DOHH2 (cell line): ENCODE measurements around the gene TRAF5.
"Not testable (repeated sequence)": the region's sequence is repeated elsewhere in the genome, so short reads cannot be mapped to it uniquely, and the experiment has no call there.

Source experiments
- H3F3A ChIP-seq: fragments of 200-600 bp; sonication (generic), shearing (Covaris generic); 2 replicates; pipeline ENCODE4 v1.6.0; 2016; ENCODE audit warnings: antibody characterized with exemption, mild to moderate bottlenecking; ENCODE audit not compliant: control insufficient read depth, insufficient read depth
- H3K27ac ChIP-seq: fragments of 200-600 bp; sonication (generic); 2 replicates; pipeline ENCODE4 v1.5.1; 2014; ENCODE audit warnings: low read depth, mild to moderate bottlenecking, low read length, moderate library complexity
- H3K27me3 ChIP-seq: fragments of 200-600 bp; sonication (generic); 2 replicates; pipeline ENCODE4 v1.6.1; 2014; ENCODE audit warnings: mild to moderate bottlenecking, low read length, mixed read lengths; ENCODE audit not compliant: control insufficient read depth
- H3K36me3 ChIP-seq: fragments of 200-600 bp; sonication (generic); 2 replicates; pipeline ENCODE4 v1.6.1; 2014; ENCODE audit warnings: mild to moderate bottlenecking, low read length, moderate library complexity, mixed read lengths; ENCODE audit not compliant: control insufficient read depth
- H3K4me1 ChIP-seq: fragments of 200-600 bp; sonication (generic); 2 replicates; pipeline ENCODE4 v1.6.1; 2014; ENCODE audit warnings: mild to moderate bottlenecking, low read length, mixed read lengths; ENCODE audit not compliant: control insufficient read depth
- H3K4me2 ChIP-seq: fragments of 200-600 bp; sonication (generic); 2 replicates; pipeline ENCODE4 v1.6.0; 2014; ENCODE audit warnings: mild to moderate bottlenecking, low read length, moderate library complexity
- H3K4me3 ChIP-seq: fragments of 200-600 bp; sonication (generic); 2 replicates; pipeline ENCODE4 v1.5.1; 2014; ENCODE audit warnings: mild to moderate bottlenecking, low read length, mixed read lengths
- H3K79me2 ChIP-seq: fragments of 200-600 bp; sonication (generic); 2 replicates; pipeline ENCODE4 v1.6.1; 2014; ENCODE audit warnings: mild to moderate bottlenecking, low read length, mixed read lengths; ENCODE audit not compliant: control insufficient read depth
- H3K9me2 ChIP-seq: fragments of 200-600 bp; sonication (generic); replicated peaks from 2 replicates; pipeline ENCODE4 v1.6.1; 2014; ENCODE audit warnings: mild to moderate bottlenecking, low read length, mixed read lengths; ENCODE audit not compliant: control insufficient read depth
- H3K9me3 ChIP-seq: fragments of 200-600 bp; sonication (generic); 2 replicates; pipeline ENCODE4 v1.6.1; 2014; ENCODE audit warnings: antibody characterized with exemption, low read length, mixed read lengths; ENCODE audit not compliant: control insufficient read depth, insufficient read depth
- H4K20me1 ChIP-seq: fragments of 200-600 bp; sonication (generic); 2 replicates; pipeline ENCODE4 v1.6.0; 2014; ENCODE audit warnings: low read depth, mild to moderate bottlenecking, antibody characterized with exemption, low read length, moderate library complexity; ENCODE audit not compliant: control insufficient read depth, insufficient read depth
- CTCF ChIP-seq: fragments of 200-600 bp; sonication (generic); IDR thresholded peaks from one replicate; pipeline ENCODE4 v1.5.1; 2014; ENCODE audit warnings: antibody characterized with exemption, mild to moderate bottlenecking, low read depth, low read length; ENCODE audit not compliant: poor library complexity, severe bottlenecking
- EZH2phosphoT487 ChIP-seq: fragments of 200-600 bp; sonication (generic); IDR thresholded peaks from 2 replicates; pipeline ENCODE4 v1.6.1; 2017; ENCODE audit warnings: borderline replicate concordance, mild to moderate bottlenecking, antibody characterized with exemption, low read length, moderate library complexity, mixed read lengths

The TRAF5 gene

DNA sequence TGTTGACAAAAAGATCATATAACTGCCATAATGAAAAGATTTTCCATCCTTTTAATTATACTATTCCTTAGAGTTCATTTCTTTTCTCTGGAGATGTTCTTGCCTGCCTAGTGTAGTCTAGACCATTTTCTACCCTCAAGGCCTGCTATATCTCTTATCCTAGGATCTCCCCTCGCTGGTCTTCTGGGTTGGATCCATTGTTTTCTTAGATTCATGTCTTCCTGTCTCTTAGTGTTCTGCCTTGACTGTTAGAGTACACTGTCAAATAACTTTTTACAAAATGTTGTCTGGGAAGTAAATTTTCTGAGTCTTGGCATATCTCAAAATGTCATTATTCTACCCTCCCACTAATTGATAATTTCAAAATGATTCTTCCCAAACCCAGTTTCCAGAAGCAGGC is 66.6 kb downstream of the TRAF5 start:
- peaks cover 2% of the 10 kb centered on the region; the same call in 1 of the 2 replicates for H3F3A ChIP-seq
- no peak overlapping the region for H3K27ac ChIP-seq
- H3K36me3 ChIP-seq: peaks cover 14% of the 10 kb centered on the region
- no peaks in the 10 kb centered on the region for H3K79me2 ChIP-seq
- no peaks in the 10 kb centered on the region for H3K4me1 ChIP-seq
- H3K4me2 ChIP-seq: no peak overlapping the region
- H3K4me3 ChIP-seq: no peak overlapping the region
- no peaks in the 10 kb centered on the region for H3K9me2 ChIP-seq
- H3K27me3 ChIP-seq: no peaks in the 10 kb centered on the region
- no peak for TF ChIP-seq CTCF
- no peak for TF ChIP-seq EZH2phosphoT487
- no peaks in the 10 kb centered on the region for H4K20me1 ChIP-seq
- H3K9me3 ChIP-seq: no peaks in the 10 kb centered on the region

DNA sequence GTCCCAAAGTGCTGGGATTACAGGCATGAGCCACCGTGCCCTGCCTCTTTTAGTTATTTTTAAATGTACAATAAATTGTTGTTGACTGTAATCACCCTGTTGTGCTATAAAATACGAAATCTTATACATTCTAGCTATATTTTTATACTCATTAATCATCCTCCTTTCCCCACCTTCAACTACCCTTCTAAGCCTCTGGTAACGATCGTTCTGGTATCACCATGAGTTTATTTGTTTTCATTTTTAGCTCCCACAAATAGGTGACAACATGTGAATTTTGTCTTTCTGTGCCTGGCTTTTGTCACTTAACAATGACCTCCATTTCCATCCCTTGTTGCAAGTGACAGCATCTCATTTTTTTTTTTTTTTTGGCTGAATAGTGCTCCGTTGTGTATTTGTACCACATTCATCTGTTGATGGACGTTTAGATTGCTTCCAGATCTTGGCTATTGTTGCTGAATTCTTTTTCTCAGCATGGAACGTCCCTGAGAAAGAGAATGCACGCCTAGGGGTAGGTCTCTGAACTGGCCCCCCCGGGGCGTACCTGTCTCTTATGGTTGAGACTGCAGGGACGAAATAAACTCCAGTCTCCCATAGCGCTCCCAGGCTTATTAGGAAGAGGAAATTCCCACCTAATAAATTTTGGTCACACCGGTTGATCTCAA is 71.8 kb downstream of the TRAF5 start:
- H3K36me3 ChIP-seq, H3K79me2 ChIP-seq, H3K9me3 ChIP-seq, H3K4me3 ChIP-seq, H3K4me2 ChIP-seq, H3F3A ChIP-seq, H3K9me2 ChIP-seq, H3K4me1 ChIP-seq, H3K27ac ChIP-seq, H4K20me1 ChIP-seq, H3K27me3 ChIP-seq: not testable (repeated sequence)

GRCh38 chr1:211399851-211400393 is 73.3 kb downstream of the TRAF5 start:
- H3K4me3 ChIP-seq: not testable (repeated sequence)

GRCh38 chr1:211401751-211402150 is 75.1 kb downstream of the TRAF5 start:
- not testable (repeated sequence) for H3K27ac ChIP-seq, H3F3A ChIP-seq, H3K9me2 ChIP-seq, H3K36me3 ChIP-seq, H3K4me1 ChIP-seq, H3K4me2 ChIP-seq, H4K20me1 ChIP-seq, H3K9me3 ChIP-seq, H3K27me3 ChIP-seq, H3K4me3 ChIP-seq, H3K79me2 ChIP-seq

More at GRCh38 chr1:211399851-211400393, 73.3 kb downstream of the TRAF5 start:
- not testable (repeated sequence) for H4K20me1 ChIP-seq, H3K27me3 ChIP-seq, H3F3A ChIP-seq, H3K4me1 ChIP-seq, H3K4me2 ChIP-seq, H3K36me3 ChIP-seq, H3K9me2 ChIP-seq, H3K27ac ChIP-seq, H3K79me2 ChIP-seq, H3K9me3 ChIP-seq

DNA sequence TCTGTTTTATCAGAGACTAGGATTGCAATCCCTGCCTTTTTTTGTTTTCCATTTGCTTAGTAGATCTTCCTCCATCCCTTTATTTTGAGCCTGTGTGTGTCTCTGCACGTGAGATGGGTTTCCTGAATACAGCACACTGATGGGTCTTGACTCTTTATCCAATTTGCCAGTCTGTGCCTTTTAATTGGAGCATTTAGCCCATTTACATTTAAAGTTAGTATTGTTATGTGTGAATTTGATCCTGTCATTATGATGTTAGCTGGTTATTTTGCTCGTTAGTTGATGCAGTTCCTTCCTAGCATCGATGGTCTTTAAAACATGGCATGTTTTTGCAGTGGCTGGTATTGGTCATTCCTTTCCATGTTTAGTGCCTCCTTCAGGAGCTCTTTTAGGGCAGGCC is 79.5 kb downstream of the TRAF5 start:
- H3K4me3 ChIP-seq, H3K9me3 ChIP-seq, H3K4me2 ChIP-seq, H3K36me3 ChIP-seq, H3F3A ChIP-seq, H3K79me2 ChIP-seq, H3K27ac ChIP-seq, H3K27me3 ChIP-seq, H3K9me2 ChIP-seq, H4K20me1 ChIP-seq, H3K4me1 ChIP-seq: not testable (repeated sequence)

DNA sequence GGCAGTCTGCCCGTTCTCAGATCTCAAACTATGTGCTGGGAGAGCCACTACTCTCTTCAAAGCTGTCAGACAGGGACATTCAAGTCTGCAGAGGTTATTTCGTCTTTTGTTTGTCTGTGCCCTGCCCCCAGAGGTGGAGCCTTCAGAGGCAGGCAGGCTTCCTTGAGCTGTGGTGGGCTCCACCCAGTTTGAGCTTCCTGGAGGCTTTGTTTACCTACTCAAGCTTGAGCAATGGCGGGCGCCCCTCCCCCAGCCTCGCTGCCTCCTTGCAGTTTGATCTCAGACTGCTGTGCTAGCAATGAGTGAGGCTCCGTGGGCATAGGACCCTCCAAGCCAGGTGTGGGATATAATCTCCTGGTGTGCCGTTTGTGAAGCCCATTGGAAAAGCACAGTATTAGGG is 81.1 kb downstream of the TRAF5 start:
- H3K27me3 ChIP-seq, H3K27ac ChIP-seq, H3K9me2 ChIP-seq, H3K36me3 ChIP-seq, H3K4me3 ChIP-seq, H3K79me2 ChIP-seq, H3F3A ChIP-seq, H3K4me2 ChIP-seq, H4K20me1 ChIP-seq, H3K4me1 ChIP-seq, H3K9me3 ChIP-seq: not testable (repeated sequence)
